ENCODE data around the gene TMEFF2. TPM values are rescaled to one million over a fixed set of nuclear protein-coding genes. Genes with fewer than 3 reads are reported as not detected.

TMEFF2 gene
- total RNA-seq, 5 donors from 2014 or later (not counting 1 experiment from before 2014, with no cell fraction given), result not detected

DNA sequence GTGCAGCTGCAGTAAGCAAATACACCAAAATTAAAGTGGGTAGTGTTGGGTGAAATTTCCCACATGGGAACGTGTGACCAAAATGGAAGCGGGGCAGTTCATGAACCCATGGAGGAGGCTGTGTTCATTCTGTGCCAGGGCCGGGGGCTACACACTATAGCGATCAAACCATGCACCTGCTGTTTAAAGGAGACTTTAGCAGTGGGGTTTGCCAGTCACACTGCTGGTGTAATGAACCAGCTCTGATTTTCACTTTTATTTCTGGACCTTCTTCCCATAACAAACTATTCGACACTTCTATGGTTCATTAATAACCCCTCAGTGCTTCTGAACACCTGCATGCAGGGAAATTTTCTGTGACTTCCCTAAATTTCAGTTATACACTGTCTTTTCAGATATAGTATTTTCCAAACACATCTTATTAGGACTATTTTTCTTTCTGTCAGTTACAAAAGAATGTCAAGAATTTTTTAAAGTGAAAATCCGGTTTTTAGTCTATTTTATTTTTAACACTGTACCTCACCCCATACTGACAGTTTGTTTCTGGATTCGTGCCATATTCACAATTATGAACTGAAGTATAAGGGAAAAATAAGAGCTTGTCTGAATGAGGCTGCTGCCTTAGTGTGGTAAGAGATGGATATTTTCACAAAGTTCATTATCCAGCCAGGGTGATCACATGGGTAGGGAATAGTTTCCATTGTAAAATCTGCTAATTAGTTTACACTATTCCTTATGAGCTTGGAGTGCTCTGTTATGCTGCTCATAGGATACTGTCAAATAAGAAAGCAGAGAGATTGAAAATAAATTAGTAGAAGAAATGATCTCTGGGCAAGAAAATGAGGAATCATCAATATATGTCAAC lies 236.5 kb downstream of the TMEFF2 start:
- POLR2A ChIA-PET, result interaction anchor here in 1 of 2 donors (0.6 to 1.1 kb wide), 2 partner anchors 15 to 99 kb away, joined by 3 read pairs; no protein-coding TSS in a partner anchor
- no peaks in the 10 kb centered on the region for H3K9me3 ChIP-seq
- Mint-ChIP-seq H3K4me1 (no peaks in the 10 kb centered on the region), H3K27ac (no peak overlapping the region), H3K9me3 (no peaks in the 10 kb centered on the region), H3K27me3 (peaks cover 6 to 17% of the 10 kb centered on the region in 2 donors), H3K4me3 (no peak overlapping the region), H3K36me3 (no peaks in the 10 kb centered on the region)
- no peak for DNase-seq
- H3K36me3 ChIP-seq (ENCODE audit: control insufficient read depth in 2 of 2, extremely low read depth in 1 of 2, insufficient read depth in 1 of 2, low read length in 1 of 2), result no peaks in the 10 kb centered on the region
- no peak for ATAC-seq (replicated peaks in 1 of 4)
- H3K27me3 ChIP-seq (replicated peaks in 1 of 2; ENCODE audit: control insufficient read depth in 2 of 2, extremely low read depth in 1 of 2, insufficient read depth in 2 of 2, low read length in 1 of 2), result no peaks in the 10 kb centered on the region
- 44% methylated on average over 5 of the region's 7 CpGs for WGBS (ENCODE audit: insufficient coverage)
- no peak overlapping the region for H3K4me3 ChIP-seq (ENCODE audit: control insufficient read depth in 1 of 2, extremely low read depth in 1 of 2, low read length in 1 of 2)
- H3K4me1 ChIP-seq (ENCODE audit: control insufficient read depth in 1 of 2, extremely low read depth in 1 of 2, insufficient read depth in 2 of 2, low read length in 2 of 2), result no peaks in the 10 kb centered on the region
- CTCF ChIA-PET, result no interaction called here
- no peak overlapping the region for H3K27ac ChIP-seq (ENCODE audit: low read length)

DNA sequence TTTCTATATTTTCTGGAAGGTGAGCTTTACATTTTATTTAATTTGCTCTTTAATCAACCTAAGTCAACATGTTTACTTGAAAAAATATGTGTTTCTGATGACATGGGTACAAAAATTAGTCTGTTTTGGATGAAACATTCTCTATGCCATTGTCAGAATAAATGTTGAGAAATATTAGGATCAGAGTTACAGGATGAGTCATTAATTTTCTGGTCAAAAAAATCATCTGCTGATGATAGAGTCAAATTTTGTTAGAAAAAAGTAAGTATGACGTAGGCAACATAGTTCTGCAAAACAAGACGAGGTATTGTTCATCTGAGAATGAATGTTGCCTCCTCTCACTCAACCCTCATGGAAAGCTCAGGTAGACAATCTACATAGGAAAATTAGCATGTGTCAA lies 240.3 kb downstream of the TMEFF2 start:
- no peaks in the 10 kb centered on the region for H3K9me3 ChIP-seq
- H3K4me1 Mint-ChIP-seq, result no peaks in the 10 kb centered on the region
- CTCF ChIA-PET, result no interaction called here
- DNase-seq (no peak), ATAC-seq (replicated peaks in 1 of 4) (no peak)
- POLR2A ChIA-PET, result no interaction called here
- H3K36me3 Mint-ChIP-seq, result no peaks in the 10 kb centered on the region
- H3K4me3 Mint-ChIP-seq, result no peak overlapping the region
- H3K4me1 ChIP-seq (ENCODE audit: control insufficient read depth in 1 of 2, extremely low read depth in 1 of 2, insufficient read depth in 2 of 2, low read length in 2 of 2), result no peaks in the 10 kb centered on the region
- H3K9me3 Mint-ChIP-seq, result no peaks in the 10 kb centered on the region
- peaks cover 8 to 23% of the 10 kb centered on the region in 2 donors for H3K27me3 Mint-ChIP-seq
- H3K36me3 ChIP-seq (ENCODE audit: control insufficient read depth in 2 of 2, extremely low read depth in 1 of 2, insufficient read depth in 1 of 2, low read length in 1 of 2), result no peaks in the 10 kb centered on the region
- no peak overlapping the region for H3K27ac ChIP-seq (ENCODE audit: low read length)
- H3K4me3 ChIP-seq (ENCODE audit: control insufficient read depth in 1 of 2, extremely low read depth in 1 of 2, low read length in 1 of 2), result no peak overlapping the region
- WGBS (ENCODE audit: insufficient coverage), result no CpG with 5 or more reads among the region's 2 CpGs
- no peak overlapping the region for H3K27ac Mint-ChIP-seq
- no peaks in the 10 kb centered on the region for H3K27me3 ChIP-seq (replicated peaks in 1 of 2; ENCODE audit: control insufficient read depth in 2 of 2, extremely low read depth in 1 of 2, insufficient read depth in 2 of 2, low read length in 1 of 2)

GRCh38 chr2:191952515-191953270 lies 242.0 kb downstream of the TMEFF2 start:
- Mint-ChIP-seq H3K4me1 (no peaks in the 10 kb centered on the region), H3K4me3 (no peak overlapping the region), H3K9me3 (no peaks in the 10 kb centered on the region), H3K27me3 (peaks cover 8 to 13% of the 10 kb centered on the region in 2 donors), H3K36me3 (no peaks in the 10 kb centered on the region), H3K27ac (no peak overlapping the region)
- ATAC-seq (replicated peaks in 1 of 4) (no peak), DNase-seq (no peak)
- Histone ChIP-seq H3K27ac (ENCODE audit: low read length) (no peak overlapping the region), H3K9me3 (no peaks in the 10 kb centered on the region), H3K27me3 (replicated peaks in 1 of 2; ENCODE audit: control insufficient read depth in 2 of 2, extremely low read depth in 1 of 2, insufficient read depth in 2 of 2, low read length in 1 of 2) (no peaks in the 10 kb centered on the region), H3K4me3 (ENCODE audit: control insufficient read depth in 1 of 2, extremely low read depth in 1 of 2, low read length in 1 of 2) (no peak overlapping the region), H3K36me3 (ENCODE audit: control insufficient read depth in 2 of 2, extremely low read depth in 1 of 2, insufficient read depth in 1 of 2, low read length in 1 of 2) (no peaks in the 10 kb centered on the region), H3K4me1 (ENCODE audit: control insufficient read depth in 1 of 2, extremely low read depth in 1 of 2, insufficient read depth in 2 of 2, low read length in 2 of 2) (no peaks in the 10 kb centered on the region)
- ChIA-PET CTCF (no interaction called here), POLR2A (no interaction called here)
- 68% methylated on average over 4 of the region's 8 CpGs for WGBS (ENCODE audit: insufficient coverage)

DNA sequence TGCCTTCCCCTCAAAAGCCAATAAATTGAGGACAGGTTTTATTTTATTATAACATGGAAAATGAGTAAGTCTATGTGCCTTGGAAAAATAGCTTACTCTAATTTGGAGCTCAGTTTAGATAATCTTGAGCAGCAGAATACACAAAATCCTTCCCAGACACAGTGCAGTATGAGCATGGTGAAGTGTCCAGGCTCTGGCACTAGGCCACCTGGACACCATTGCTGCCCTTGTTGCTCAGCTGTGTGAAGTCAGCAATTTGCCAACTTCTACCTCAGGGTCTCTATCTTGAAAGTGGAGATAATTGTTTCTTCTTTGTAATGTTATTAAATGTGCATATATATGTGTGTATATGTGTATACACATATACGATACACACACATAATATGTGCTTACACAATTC lies 242.9 kb downstream of the TMEFF2 start:
- POLR2A ChIA-PET, result interaction anchor here in 1 of 2 donors (0.5 kb wide), 1 partner anchor 256 kb away, joined by 3 read pairs; no protein-coding TSS in a partner anchor

DNA sequence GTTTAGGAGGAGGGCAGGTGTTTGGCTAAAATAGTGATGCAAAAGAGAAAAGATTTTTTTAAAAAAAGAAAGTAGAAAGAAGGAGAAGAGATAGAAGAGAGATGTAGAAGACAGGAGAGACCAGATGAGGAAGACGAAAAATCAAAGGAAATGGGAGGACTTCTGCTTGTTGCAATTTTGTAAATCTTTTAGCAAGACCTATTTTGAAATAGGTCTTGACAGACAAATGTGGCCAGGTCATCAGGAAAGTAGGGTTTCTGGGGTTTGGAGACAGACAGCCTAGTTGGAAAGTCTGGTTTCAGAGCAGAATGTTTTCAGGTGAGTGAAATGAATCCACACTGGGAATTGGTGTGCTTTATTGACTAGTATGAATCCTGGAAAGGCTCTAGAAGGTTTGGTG lies 243.4 kb downstream of the TMEFF2 start:
- 70% methylated on average over 1 of the region's 1 CpG for WGBS (ENCODE audit: insufficient coverage)
- Histone ChIP-seq H3K4me1 (ENCODE audit: control insufficient read depth in 1 of 2, extremely low read depth in 1 of 2, insufficient read depth in 2 of 2, low read length in 2 of 2) (no peaks in the 10 kb centered on the region), H3K9me3 (no peaks in the 10 kb centered on the region), H3K4me3 (ENCODE audit: control insufficient read depth in 1 of 2, extremely low read depth in 1 of 2, low read length in 1 of 2) (no peak overlapping the region), H3K27ac (ENCODE audit: low read length) (no peak overlapping the region), H3K36me3 (ENCODE audit: control insufficient read depth in 2 of 2, extremely low read depth in 1 of 2, insufficient read depth in 1 of 2, low read length in 1 of 2) (no peaks in the 10 kb centered on the region), H3K27me3 (replicated peaks in 1 of 2; ENCODE audit: control insufficient read depth in 2 of 2, extremely low read depth in 1 of 2, insufficient read depth in 2 of 2, low read length in 1 of 2) (no peaks in the 10 kb centered on the region)
- Mint-ChIP-seq H3K27me3 (peaks cover 8% of the 10 kb centered on the region in 2 donors), H3K4me3 (no peak overlapping the region), H3K27ac (no peak overlapping the region), H3K36me3 (no peaks in the 10 kb centered on the region), H3K9me3 (no peaks in the 10 kb centered on the region), H3K4me1 (no peaks in the 10 kb centered on the region)
- ChIA-PET CTCF (no interaction called here), POLR2A (no interaction called here)
- DNase-seq (no peak), ATAC-seq (replicated peaks in 1 of 4) (no peak)

More for the DNA sequence above, 242.9 kb downstream of the TMEFF2 start:
- Histone ChIP-seq H3K27ac (ENCODE audit: low read length) (no peak overlapping the region), H3K9me3 (no peaks in the 10 kb centered on the region), H3K27me3 (replicated peaks in 1 of 2; ENCODE audit: control insufficient read depth in 2 of 2, extremely low read depth in 1 of 2, insufficient read depth in 2 of 2, low read length in 1 of 2) (no peaks in the 10 kb centered on the region), H3K4me1 (ENCODE audit: control insufficient read depth in 1 of 2, extremely low read depth in 1 of 2, insufficient read depth in 2 of 2, low read length in 2 of 2) (no peaks in the 10 kb centered on the region), H3K4me3 (ENCODE audit: control insufficient read depth in 1 of 2, extremely low read depth in 1 of 2, low read length in 1 of 2) (no peak overlapping the region), H3K36me3 (ENCODE audit: control insufficient read depth in 2 of 2, extremely low read depth in 1 of 2, insufficient read depth in 1 of 2, low read length in 1 of 2) (no peaks in the 10 kb centered on the region)
- DNase-seq, result no peak
- Mint-ChIP-seq H3K4me1 (no peaks in the 10 kb centered on the region), H3K9me3 (no peaks in the 10 kb centered on the region), H3K36me3 (no peaks in the 10 kb centered on the region), H3K4me3 (no peak overlapping the region), H3K27ac (no peak overlapping the region), H3K27me3 (peaks cover 8% of the 10 kb centered on the region in 2 donors)
- WGBS (ENCODE audit: insufficient coverage), result no CpG with 5 or more reads among the region's 1 CpG
- CTCF ChIA-PET, result no interaction called here
- ATAC-seq (replicated peaks in 1 of 4), result no peak

DNA sequence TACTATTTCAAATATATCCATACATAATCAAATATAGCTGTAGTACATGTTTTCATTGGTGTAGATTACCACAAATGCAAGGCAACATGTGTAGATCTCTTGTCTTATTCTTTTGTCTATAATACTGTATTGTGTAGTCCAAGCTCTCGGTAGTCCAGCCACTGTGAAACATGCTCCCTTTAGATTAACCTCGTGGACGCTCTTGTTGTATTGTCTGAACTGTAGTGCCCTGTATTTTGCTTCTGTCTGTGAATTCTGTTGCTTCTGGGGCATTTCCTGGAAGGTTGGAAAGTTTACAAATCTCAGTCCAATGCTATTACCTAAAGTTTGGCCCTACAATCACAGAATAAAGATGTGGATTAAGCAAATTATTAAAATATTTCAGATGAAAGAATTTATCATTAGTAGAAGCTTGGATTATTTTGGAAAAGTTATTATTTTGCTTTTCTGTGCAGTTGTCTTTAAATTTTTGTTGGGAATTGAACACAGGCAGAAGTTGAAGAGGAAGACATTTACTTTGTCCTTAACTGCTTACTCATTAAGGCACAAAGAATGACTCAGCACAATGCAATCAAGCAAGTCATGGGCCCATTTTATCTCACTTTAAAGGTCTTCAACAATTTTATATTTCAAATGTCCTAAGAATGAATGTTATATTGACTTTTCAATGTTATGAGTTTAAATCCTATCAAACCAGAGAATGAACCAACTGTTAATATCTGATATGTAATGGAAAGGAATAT lies 244.4 kb downstream of the TMEFF2 start:
- no peaks in the 10 kb centered on the region for H3K4me1 ChIP-seq (ENCODE audit: control insufficient read depth in 1 of 2, extremely low read depth in 1 of 2, insufficient read depth in 2 of 2, low read length in 2 of 2)
- CTCF ChIA-PET, result interaction anchor here in 1 of 2 donors (0.6 kb wide), 1 partner anchor 88 kb away, joined by 3 read pairs; no protein-coding TSS in a partner anchor
- Mint-ChIP-seq H3K27ac (no peak overlapping the region), H3K36me3 (no peaks in the 10 kb centered on the region), H3K4me1 (no peaks in the 10 kb centered on the region), H3K9me3 (no peaks in the 10 kb centered on the region), H3K4me3 (no peak overlapping the region), H3K27me3 (peaks cover 2 to 8% of the 10 kb centered on the region in 2 donors)
- no peak overlapping the region for H3K4me3 ChIP-seq (ENCODE audit: control insufficient read depth in 1 of 2, extremely low read depth in 1 of 2, low read length in 1 of 2)
- no peak for ATAC-seq (replicated peaks in 1 of 4)
- no peak for DNase-seq
- no peak overlapping the region for H3K27ac ChIP-seq (ENCODE audit: low read length)
- WGBS (ENCODE audit: insufficient coverage), result no CpG with 5 or more reads among the region's 3 CpGs
- POLR2A ChIA-PET, result no interaction called here
- no peaks in the 10 kb centered on the region for H3K36me3 ChIP-seq (ENCODE audit: control insufficient read depth in 2 of 2, extremely low read depth in 1 of 2, insufficient read depth in 1 of 2, low read length in 1 of 2)
- H3K9me3 ChIP-seq, result no peaks in the 10 kb centered on the region
- H3K27me3 ChIP-seq (replicated peaks in 1 of 2; ENCODE audit: control insufficient read depth in 2 of 2, extremely low read depth in 1 of 2, insufficient read depth in 2 of 2, low read length in 1 of 2), result no peaks in the 10 kb centered on the region
